ENCODE measurements around the gene MCTP1.

- no peak for TF ChIP-seq HDGF (IDR thresholded peaks at IDR 0.05; ENCODE audit: borderline replicate concordance)
- no peak for TF ChIP-seq FOXM1 (IDR thresholded peaks at IDR 0.05; ENCODE audit: borderline replicate concordance)
- no peak for TF ChIP-seq LEF1 (IDR thresholded peaks at IDR 0.05; ENCODE audit: borderline replicate concordance)
- TF ChIP-seq BHLHE40 (IDR thresholded peaks at IDR 0.05; ENCODE audit: borderline replicate concordance) = no peak
- TF ChIP-seq, protein P1, sequence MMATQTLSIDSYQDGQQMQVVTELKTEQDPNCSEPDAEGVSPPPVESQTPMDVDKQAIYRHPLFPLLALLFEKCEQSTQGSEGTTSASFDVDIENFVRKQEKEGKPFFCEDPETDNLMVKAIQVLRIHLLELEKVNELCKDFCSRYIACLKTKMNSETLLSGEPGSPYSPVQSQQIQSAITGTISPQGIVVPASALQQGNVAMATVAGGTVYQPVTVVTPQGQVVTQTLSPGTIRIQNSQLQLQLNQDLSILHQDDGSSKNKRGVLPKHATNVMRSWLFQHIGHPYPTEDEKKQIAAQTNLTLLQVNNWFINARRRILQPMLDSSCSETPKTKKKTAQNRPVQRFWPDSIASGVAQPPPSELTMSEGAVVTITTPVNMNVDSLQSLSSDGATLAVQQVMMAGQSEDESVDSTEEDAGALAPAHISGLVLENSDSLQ (IDR thresholded peaks at IDR 0.05) = no peak
- TF ChIP-seq FOXA1 (IDR thresholded peaks at IDR 0.05) = no peak
- no peak for TF ChIP-seq TARDBP (IDR thresholded peaks at IDR 0.05)
- no peak for TF ChIP-seq NFRKB (IDR thresholded peaks at IDR 0.05)
- no peak for TF ChIP-seq SP1 (IDR thresholded peaks at IDR 0.05)
These were observed 203.4 kb downstream of the MCTP1 start for GRCh38 chr5:95081500-95081960.
